Right ventricle myocardium inferior (tissue), 1 donor: Measurements from ENCODE around the gene SEMA6A. TPM values are rescaled to one million over a fixed set of nuclear protein-coding genes. Genes with fewer than 3 reads are reported as not detected.
A peak's percentile ranks its signal among the peaks of the same experiment; 100 is the strongest.

Experiments used
- ATAC-seq: fragments of 200-7000 bp; cut with Tn5 transposase; one replicate; pipeline ENCODE4 v1.9.1; 2020; ENCODE audit warnings: mild to moderate bottlenecking, moderate library complexity
- DNase-seq: peaks from one replicate; pipeline ENCODE4 v3.0.0; 2021; ENCODE audit errors: missing footprints
- intact Hi-C: fragments of 100-400 bp; cut with DNase I; formaldehyde crosslinking; loops from one replicate; pipeline ENCODE4 v1.11.0; 2022
- long read RNA-seq: library from polyadenylated mRNA; unstranded; transcript quantifications from one replicate; pipeline ENCODE4 v2.0.0, GENCODE V29; 2021
- total RNA-seq: library from RNA; stranded (reverse); fragmentation: NEBNext Ultra II Directional; extraction: Animal tissue kit (Norgen Biotek cat#: 25700); gene quantifications from one replicate; pipeline ENCODE4 v1.2.1, GENCODE V29; 2021
- donor health status: DM: no; HTN: yes; CAD: no; lungs with severe emphysema.

SEMA6A gene, protein sequence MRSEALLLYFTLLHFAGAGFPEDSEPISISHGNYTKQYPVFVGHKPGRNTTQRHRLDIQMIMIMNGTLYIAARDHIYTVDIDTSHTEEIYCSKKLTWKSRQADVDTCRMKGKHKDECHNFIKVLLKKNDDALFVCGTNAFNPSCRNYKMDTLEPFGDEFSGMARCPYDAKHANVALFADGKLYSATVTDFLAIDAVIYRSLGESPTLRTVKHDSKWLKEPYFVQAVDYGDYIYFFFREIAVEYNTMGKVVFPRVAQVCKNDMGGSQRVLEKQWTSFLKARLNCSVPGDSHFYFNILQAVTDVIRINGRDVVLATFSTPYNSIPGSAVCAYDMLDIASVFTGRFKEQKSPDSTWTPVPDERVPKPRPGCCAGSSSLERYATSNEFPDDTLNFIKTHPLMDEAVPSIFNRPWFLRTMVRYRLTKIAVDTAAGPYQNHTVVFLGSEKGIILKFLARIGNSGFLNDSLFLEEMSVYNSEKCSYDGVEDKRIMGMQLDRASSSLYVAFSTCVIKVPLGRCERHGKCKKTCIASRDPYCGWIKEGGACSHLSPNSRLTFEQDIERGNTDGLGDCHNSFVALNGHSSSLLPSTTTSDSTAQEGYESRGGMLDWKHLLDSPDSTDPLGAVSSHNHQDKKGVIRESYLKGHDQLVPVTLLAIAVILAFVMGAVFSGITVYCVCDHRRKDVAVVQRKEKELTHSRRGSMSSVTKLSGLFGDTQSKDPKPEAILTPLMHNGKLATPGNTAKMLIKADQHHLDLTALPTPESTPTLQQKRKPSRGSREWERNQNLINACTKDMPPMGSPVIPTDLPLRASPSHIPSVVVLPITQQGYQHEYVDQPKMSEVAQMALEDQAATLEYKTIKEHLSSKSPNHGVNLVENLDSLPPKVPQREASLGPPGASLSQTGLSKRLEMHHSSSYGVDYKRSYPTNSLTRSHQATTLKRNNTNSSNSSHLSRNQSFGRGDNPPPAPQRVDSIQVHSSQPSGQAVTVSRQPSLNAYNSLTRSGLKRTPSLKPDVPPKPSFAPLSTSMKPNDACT
- total RNA-seq, result 7.8 TPM
- long read RNA-seq, partial matches to known transcripts, result 0 of 1 reads
- long read RNA-seq, other reads (novel, unspliced or antisense), result 1 of 1 reads

DNA sequence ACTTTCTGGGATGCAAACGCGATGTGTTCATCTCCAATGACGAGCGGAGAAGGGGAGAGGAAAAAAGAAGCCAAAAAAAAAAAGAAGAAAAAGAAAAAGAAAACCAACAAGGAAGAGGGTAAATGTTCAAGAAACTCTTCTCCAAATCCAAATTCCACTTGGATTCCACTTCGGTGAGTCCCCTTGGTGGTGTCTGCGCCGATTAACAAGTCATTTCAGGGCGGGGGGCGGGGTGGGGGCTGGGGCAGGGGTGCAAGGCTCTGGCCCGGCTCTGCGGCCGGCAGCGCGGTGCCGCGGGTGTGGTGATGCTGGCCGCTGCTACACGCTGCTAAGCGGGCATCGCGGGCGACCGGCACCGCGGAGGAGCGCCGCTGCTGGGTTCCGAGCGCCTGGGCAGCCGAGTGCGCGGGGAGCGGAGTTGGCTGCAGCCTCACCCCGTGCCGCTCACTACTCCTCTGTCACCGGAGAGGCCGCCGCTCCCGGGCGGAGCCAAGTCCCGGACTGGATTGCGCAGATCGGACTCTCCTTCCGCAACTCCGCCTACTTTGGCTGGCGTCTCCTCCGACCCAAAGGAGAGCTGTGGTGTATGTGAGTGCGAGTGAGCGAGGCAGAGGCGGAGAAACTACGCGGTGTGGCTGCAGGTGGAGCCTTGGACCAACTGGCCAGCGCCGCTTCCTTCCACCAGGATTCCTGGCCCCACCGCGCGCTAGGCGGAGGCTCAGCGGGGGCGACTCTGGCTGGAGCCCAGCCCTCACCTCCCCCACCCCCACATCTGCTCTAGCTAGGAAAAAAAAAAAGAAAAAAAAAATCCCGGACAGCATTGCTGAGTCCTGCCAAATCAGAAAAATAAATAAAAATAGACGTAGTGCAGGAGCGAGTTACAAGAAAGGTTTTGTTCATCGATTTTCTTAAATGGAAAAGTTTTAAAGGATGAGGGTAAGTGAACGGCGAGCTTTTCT lies at the start of gene SEMA6A:
Gene SEMA6A (minus strand): TSS at position 457 of the 959 bp plus-strand sequence. CDS start 69,879 bp downstream, outside the sequence.
- ATAC-seq (peak; percentile 93), DNase-seq (peak; percentile 94)
- intact Hi-C loops, result loop anchor here (5.0 to 10.0 kb wide), 5 partner anchors 160 to 558 kb away; no protein-coding TSS in a partner anchor

DNA sequence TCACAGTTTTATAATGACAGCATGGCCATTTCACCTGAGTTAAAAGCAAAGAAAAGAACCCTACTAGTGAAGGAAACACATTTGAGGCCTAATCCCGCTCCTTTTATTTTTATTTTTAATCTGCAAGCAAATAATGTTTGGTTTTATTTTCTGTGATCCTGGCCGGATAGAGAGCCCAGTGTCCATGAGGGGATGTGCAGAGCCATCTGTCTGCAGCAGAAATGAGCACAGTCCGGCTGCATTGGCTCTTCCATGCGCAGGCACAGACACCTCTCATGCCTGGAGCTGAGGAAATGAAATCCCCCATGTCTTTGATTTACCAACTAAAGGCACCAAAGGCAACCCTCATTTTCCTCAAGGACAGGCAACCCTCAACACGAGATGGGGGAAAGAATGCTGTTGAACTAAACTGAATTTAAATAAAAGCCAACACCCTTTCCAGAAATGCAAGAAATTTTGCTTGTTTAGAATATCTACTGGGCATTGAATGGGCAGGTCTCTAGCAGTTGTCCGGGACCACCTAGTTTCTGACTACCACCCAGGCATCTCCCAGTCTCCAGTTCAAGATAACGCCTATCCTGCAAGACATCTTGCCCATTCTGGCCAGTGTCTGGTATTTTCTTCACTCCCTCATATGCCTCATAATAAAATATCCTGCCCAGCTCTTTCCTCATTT lies 47.9 kb upstream of the SEMA6A start:
- DNase-seq (no peak), ATAC-seq (no peak)
- intact Hi-C loops, result no loop called here

DNA sequence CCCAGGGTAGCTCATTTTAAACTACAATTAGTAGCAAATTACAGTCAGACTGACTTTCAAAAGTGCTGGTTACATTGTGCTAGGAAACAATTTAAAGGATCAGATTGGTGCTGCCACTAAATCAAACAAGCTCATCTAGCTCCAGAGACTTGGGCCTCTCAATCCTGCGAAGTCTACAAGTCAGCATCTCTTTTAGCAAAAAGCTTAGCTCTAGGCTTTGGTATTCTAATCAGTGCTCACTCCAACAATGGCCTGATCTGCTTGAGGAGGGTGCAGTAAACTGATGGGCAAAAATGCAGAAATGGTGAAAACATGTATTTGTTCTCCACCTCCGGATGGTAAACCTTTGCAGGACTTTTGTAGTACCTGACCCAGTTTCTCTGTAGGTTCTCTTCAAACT lies 47.0 kb upstream of the SEMA6A start:
- DNase-seq (no peak), ATAC-seq (no peak)
- intact Hi-C loops, result no loop called here

DNA sequence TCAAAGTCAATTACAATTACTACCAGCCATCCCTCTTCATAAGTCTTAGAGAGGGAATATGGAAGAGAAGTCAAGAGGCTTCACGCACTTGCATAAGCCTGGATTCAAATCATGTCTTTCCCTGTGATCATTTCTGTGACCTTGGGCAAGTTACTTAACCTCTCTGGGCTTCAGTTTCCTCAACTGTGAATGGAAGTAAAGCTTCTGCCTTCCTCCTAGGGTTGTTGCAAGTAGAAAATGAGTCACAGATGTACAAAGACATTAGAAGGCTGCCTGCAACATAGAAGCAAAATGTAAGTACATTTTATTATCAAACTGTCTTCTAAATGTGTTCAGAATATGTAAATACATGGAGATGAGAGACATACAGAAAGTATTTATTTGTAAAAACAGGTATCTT lies 42.3 kb upstream of the SEMA6A start:
- intact Hi-C loops, result no loop called here
- ATAC-seq, result no peak
- DNase-seq, result no peak

DNA sequence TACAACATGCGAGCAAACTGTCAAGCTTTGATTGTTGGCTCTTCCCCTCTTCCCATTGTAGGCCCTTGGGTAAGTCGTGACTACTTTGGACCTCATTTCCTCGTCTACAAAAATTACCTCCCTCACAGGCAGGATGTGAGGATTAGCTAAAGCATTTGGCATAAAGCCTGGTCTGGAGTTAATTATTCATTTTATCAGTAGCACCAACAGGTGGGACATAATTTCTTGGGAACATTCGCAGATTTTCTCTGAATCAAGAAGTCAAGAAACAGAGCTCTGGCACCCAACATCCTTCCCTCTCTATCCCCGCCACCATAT lies 39.9 kb upstream of the SEMA6A start:
- intact Hi-C loops, result no loop called here
- no peak for ATAC-seq
- DNase-seq, result no peak

DNA sequence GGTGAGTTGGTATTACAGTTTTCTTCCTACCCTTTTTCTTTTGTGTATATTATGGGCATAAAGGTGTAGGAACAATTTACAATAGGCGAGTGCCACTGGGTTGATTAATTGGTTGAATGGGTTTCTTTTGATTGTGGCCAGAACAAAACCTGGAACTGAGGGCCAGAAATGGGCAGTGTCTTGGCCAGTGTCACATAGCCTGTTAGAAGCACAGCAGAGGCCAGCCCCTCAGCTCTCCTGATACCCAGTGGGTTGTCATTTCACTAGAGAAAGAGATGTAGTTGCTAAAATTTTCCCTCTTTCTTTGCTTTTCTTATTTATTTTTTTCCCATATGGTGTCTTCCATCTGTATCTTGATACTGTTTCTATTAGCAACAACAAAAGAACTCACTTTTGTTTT lies 38.8 kb upstream of the SEMA6A start:
- ATAC-seq, result no peak
- intact Hi-C loops, result no loop called here
- DNase-seq, result no peak

DNA sequence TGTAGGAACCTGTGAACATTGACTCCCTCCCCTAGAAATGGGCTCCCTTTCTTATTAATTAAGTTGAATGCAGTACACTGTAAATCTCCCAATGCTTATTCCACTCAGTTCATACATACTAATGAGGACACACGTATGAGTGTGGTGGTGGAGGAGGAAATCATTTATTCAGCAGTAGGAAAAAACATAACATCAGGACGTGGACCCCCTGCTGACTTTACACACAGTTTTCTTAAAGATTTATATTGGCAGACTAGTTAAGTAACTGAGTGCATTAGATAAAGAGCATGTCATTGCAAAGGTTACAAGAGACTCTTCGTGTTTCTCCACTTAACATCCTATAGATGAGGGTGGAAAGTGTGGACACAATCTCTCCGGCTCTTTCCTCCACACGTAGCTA lies 37.8 kb upstream of the SEMA6A start:
- ATAC-seq (no peak), DNase-seq (no peak)
- intact Hi-C loops, result no loop called here

DNA sequence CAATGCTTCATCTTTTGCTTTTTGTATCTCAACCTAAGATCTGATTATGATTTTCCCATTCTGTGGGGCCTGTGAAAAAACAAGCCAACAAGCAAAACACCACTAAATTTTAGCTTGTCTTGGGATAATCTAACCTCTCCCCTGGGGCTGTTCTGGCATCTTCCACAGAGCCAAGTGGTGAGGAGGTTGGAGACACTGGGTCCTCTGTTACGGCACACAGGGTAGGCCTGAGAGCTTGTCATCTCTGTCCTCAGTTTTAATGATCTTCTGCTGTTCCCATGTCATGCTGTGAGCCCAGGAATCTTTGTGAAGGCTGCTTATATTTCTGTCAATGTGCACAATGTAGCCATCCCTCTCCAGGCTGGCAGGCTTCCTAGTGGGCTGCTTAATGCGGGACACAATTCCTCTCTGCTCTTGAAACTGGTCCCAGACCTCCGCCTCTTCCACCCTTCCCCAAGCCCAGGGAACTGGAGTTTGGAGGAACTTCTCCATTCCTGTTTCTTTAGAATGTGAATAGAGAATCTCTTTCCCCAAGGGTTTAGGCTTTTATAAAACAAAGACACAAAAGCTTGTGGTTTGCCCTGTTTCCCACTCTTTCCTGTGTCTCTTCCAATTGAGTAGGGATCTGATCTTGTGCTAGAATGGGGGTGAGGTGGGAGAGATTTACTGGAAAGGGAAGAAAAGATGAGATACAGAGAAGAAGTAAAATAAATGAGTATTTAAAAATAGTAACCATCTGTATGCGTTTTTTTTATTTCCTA lies 30.9 kb upstream of the SEMA6A start:
- no peak for DNase-seq
- intact Hi-C loops, result no loop called here
- ATAC-seq, result peak; percentile 48

DNA sequence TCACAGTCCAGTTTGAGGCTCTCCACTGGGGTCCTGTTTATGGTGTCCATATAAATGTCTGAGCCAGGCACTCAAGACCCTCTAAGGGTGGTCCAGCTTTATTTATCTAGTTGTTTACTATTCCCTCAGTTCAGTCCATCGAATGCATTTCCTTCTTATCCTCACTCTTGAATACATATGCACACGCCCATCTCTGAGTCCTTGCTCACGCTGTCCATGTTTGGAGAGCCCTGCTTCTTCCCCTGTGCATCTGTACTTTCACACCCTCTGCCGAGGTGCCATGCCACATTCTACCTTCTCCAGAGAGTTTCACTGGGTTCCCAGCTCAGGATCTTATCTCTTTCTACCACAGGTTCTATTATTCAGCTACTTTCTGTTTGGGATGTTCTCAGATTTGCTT lies 30.2 kb upstream of the SEMA6A start:
- ATAC-seq, result no peak
- DNase-seq, result no peak
- intact Hi-C loops, result no loop called here

DNA sequence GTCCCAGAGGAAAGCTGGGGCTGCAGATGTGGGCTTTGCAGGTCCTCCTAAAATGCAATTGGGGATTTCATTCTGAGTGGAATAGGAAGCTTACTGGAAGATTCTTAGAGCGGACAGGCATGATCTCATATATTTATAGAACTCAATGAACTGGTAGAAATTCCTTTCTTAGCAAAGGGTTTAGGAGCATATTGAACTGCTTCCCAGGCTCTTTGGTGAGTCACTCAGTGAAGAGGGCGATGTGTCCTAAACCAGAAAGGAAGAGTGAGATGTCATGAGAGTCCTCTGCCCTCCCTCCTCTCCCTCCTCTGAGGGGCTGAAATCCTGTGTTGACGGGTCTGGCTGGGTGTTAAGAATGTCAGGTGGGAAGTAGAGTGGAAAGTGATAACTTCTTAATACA lies 26.3 kb upstream of the SEMA6A start:
- DNase-seq (no peak), ATAC-seq (no peak)
- intact Hi-C loops, result no loop called here

DNA sequence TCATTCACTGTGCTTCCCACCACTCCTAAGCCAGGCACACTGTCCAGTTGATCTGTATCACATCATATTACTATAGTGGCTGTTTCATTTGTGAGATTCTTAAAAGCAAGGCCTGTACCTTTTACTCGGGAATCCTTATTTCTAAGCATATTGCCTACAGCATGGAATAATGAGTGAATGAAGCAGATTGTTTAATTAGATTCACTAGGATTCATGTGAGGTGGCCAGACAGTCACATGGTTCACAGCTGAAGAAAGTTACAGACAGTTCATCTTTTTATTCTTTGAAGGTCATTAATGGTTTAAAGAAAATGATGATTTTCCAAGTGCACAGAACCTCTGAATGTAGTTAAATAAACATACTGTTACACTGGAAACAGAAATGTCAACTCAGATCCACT lies 24.3 kb upstream of the SEMA6A start:
- ATAC-seq (no peak), DNase-seq (no peak)
- intact Hi-C loops, result no loop called here

DNA sequence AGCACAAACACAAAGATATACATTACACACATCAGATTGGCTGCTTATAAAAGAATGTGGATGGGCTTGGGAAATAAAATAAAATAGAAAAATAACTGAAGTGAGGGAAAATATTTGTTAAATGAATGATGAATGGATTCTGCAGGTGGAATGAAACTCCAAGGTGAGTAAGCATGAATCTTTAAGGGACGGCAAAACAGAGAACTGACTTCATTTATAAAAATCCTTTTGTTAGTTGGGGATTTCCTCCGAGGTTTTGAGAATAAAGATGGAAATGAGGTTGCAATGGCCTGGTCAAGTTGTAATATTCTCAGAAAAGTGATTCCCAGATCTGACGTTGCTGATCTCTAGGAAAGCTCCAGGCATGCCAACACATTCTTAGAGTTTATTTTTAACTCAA lies 20.9 kb upstream of the SEMA6A start:
- ATAC-seq (no peak), DNase-seq (no peak)
- intact Hi-C loops, result no loop called here

DNA sequence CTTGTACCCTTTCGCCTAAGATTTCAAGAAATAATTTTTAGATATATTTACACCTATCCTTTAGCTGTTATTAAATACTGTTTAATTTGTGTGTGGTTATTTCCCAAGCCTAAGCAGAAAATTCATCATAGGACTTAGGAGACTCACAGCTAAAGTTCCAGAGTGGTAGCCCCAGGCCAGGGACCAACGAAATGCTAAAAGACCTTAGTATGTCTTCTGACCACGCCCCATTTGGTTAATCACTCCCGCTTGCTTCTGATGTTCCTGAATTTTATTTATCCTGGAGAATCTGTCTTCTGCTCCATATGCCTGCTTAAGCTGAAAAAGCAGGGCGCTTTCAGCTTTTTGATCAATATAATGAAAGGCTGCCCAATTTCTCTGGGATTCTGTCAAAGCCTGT lies 18.7 kb upstream of the SEMA6A start:
- DNase-seq (no peak), ATAC-seq (no peak)
- intact Hi-C loops, result no loop called here

DNA sequence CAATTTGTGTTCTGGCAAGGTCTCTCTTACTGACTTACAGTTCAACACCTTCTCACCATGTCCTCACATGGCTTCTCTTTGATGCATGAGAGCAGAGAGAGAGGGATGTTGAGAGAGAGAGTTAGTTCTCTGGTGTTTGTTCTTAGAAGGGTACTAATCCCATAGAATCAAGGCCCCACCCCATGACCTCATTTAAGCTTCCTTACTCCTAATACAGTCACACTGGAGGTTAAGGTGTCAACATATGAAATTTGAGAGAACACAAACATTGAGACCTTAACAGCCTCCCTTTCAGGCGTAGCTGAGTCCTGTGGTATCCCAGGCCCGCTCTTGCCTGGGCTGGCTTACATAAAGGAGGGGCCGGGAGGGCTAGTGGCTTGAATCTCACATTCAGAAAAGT lies 10.6 kb upstream of the SEMA6A start:
- ATAC-seq (no peak), DNase-seq (no peak)
- intact Hi-C loops, result no loop called here

DNA sequence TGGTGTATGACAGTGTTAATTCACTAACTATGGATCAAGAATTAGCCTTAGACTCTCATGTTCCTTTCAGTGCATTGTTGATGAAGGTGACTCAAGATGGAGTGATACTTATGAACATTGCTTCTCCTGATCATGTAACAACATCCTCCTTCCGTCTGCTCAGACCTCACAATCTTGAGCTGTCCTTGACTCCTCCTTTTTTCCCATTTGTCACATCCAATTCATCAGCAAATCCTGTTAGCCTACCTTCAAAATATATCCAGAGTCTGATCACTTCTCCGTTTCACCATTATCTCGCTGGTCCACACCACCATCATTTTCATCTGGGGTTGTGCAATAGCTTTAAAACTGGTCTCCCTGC lies 9.2 kb upstream of the SEMA6A start:
- intact Hi-C loops, result no loop called here
- no peak for DNase-seq
- no peak for ATAC-seq

DNA sequence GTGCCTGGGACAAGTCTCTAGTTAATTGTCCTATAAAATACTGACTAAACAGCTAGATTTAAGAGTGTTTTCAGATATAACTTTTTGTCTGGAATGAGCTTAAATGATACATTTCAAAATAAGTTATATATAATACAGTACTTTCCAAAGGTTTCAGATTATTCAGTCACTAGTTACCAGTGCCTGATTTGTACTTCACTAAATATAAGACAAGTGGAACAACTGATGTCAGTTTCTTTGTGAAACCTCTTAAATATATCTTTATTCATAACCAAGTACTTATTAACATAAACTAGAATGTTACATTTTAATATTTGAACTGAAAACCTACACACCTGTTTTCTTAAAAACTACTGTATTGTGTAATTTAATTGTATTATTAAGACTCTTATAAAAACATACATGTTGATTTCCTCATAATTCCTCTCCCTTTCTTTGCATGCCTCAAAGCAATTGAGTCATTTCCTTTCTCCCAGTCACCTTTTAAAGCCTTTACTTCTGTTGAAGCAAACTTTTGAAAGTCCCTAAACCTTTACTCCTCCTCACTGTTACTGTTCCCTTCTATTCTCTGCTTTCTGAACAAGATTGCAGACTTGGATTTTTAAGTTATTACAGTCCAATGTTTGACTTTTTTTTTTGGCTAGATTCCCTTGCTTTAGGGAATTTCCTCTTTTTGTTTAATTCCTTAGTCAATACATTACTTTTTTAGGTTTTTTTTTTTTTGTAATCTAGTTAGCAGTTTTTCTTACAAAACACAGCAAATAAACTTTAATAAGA lies 8.7 kb upstream of the SEMA6A start:
- DNase-seq, result no peak
- intact Hi-C loops, result no loop called here
- ATAC-seq, result no peak

DNA sequence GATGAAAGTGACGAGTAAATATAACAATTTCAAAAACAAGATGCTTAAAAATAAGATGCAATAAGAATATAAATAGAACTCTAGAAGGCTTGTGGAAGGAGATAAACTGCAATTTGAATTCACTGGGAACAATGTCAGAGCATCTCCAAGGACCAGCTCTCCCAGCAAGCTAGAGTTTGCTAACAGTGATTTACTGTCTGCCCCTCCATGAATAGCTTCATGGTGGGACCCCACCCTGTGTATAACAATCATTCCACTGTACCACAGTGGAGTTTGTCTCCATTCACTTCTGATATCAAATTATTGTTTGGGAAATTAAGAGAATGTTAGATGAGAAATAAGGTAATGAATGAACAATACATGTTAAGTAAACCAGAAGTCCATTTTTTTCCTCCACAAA lies 7.3 kb upstream of the SEMA6A start:
- intact Hi-C loops, result no loop called here
- DNase-seq (no peak), ATAC-seq (no peak)
